ENCODE measurements around the gene SOS1.
"Not testable (repeated sequence)": the region's sequence is repeated elsewhere in the genome, so short reads cannot be mapped to it uniquely, and the experiment has no call there.

Gene SOS1

GRCh38 chr2:38960609-38961320 lies 160.1 kb downstream of the SOS1 start:
- DNase-seq: no peak

- no peak for DNase-seq
Measured at GRCh38 chr2:38959938-38960608, 160.8 kb downstream of the SOS1 start.

- DNase-seq: no peak
Measured at GRCh38 chr2:38959466-38959865, 161.4 kb downstream of the SOS1 start.

- no peak for DNase-seq
Measured at GRCh38 chr2:38957972-38958371, 162.9 kb downstream of the SOS1 start.

GRCh38 chr2:38951766-38952165 lies 169.1 kb downstream of the SOS1 start:
- DNase-seq: no peak

- no peak for DNase-seq
Measured at GRCh38 chr2:38948995-38949394, 171.9 kb downstream of the SOS1 start.

- DNase-seq: no peak
Measured at GRCh38 chr2:38948387-38948882, 172.4 kb downstream of the SOS1 start.

GRCh38 chr2:38947241-38948239 lies 173.3 kb downstream of the SOS1 start:
- DNase-seq: peak; percentile 88

GRCh38 chr2:38945911-38946310 lies 174.9 kb downstream of the SOS1 start:
- DNase-seq: peak; percentile 84

GRCh38 chr2:38945372-38945771 lies 175.5 kb downstream of the SOS1 start:
- no peak for DNase-seq

- no peak for DNase-seq
Measured at GRCh38 chr2:38943784-38944183, 177.1 kb downstream of the SOS1 start.

GRCh38 chr2:38940746-38941145 lies 180.1 kb downstream of the SOS1 start:
- no peak for DNase-seq

GRCh38 chr2:38937548-38937947 lies 183.3 kb downstream of the SOS1 start:
- no peak for DNase-seq

GRCh38 chr2:38936516-38936915 lies 184.3 kb downstream of the SOS1 start:
- DNase-seq: not testable (repeated sequence)

GRCh38 chr2:38935568-38936172 lies 185.2 kb downstream of the SOS1 start:
- DNase-seq: no peak

GRCh38 chr2:38934742-38935141 lies 186.1 kb downstream of the SOS1 start:
- DNase-seq: no peak

- no peak for DNase-seq
Measured at GRCh38 chr2:38933653-38934052, 187.2 kb downstream of the SOS1 start.

GRCh38 chr2:38932586-38932985 lies 188.3 kb downstream of the SOS1 start:
- no peak for DNase-seq

Data from OCI-M1 (cell line).